ENCODE data around the gene MEX3C.

The MEX3C gene

GRCh38 chr18:51162617-51163016 is 34.9 kb downstream of the MEX3C start:
- H3K4me3 ChIP-seq (ENCODE audit: low read depth, low read length): no peak overlapping the region
- TF ChIP-seq CTCF (conservative IDR thresholded peaks at IDR 0.05; ENCODE audit: low read depth, low read length): no peak
- no peak for DNase-seq (ENCODE audit: low read depth)

- DNase-seq (ENCODE audit: low read depth): no peak
- no peak for TF ChIP-seq CTCF (conservative IDR thresholded peaks at IDR 0.05; ENCODE audit: low read depth, low read length)
- H3K4me3 ChIP-seq (ENCODE audit: low read depth, low read length): no peak overlapping the region
Measured at GRCh38 chr18:51160646-51161045, 36.8 kb downstream of the MEX3C start.

- TF ChIP-seq CTCF (conservative IDR thresholded peaks at IDR 0.05; ENCODE audit: low read depth, low read length): no peak
- H3K4me3 ChIP-seq (ENCODE audit: low read depth, low read length): no peak overlapping the region
- DNase-seq (ENCODE audit: low read depth): no peak
Measured at GRCh38 chr18:51157215-51157614, 40.3 kb downstream of the MEX3C start.

GRCh38 chr18:51154431-51155063 is 42.9 kb downstream of the MEX3C start:
- no peak for DNase-seq (ENCODE audit: low read depth)
- H3K4me3 ChIP-seq (ENCODE audit: low read depth, low read length): no peak overlapping the region
- TF ChIP-seq CTCF (conservative IDR thresholded peaks at IDR 0.05; ENCODE audit: low read depth, low read length): no peak

- no peak for TF ChIP-seq CTCF (conservative IDR thresholded peaks at IDR 0.05; ENCODE audit: low read depth, low read length)
- H3K4me3 ChIP-seq (ENCODE audit: low read depth, low read length): no peak overlapping the region
- no peak for DNase-seq (ENCODE audit: low read depth)
Measured at GRCh38 chr18:51153659-51154371, 43.7 kb downstream of the MEX3C start.

DNA sequence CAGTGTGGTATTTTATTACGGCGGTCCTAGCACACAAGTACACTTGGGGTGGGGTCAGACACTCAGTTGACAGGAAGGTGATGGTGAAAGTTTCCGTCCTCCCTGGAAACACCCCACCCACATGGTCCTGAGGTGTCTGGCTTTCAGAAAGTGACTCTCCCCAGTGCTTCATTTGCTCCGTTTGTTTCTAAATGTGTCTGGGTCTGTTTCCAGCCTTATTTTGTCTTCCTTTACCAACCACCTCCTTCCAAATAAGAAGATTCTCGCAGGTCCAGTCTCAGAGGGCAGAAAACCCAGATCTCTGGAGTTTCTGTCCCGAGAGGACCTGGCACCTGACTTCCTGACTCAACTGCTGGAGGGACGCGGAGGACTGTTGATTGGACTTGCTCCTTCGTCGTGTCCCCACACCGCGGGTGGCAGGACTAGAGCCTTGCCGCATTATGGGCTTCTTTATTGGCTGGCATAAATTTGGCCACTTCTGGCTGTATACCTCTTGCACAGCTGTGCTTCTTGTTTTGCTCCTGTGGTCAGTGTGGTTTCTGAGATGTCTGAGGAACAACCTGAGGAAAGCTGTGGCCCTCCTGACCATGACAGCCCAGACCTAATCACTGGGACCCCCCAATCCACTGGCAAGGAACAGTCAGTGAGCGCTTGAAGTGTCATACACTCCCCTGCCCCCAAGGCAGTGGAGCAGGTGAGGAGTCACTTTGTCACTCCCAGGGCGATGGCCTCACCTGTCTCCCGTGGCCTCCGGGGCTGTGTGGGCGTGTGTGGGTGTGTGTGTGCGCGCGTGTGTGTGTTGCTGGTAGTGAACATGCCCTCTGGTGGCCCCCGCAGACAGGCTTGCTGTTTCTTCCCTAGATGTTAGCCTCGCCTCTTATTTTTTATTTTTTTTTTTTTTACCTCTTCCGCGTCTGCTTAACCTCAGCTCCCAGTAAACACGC is 45.6 kb downstream of the MEX3C start:
- TF ChIP-seq CTCF (conservative IDR thresholded peaks at IDR 0.05; ENCODE audit: low read depth, low read length): no peak
- no peak for DNase-seq (ENCODE audit: low read depth)
- no peak overlapping the region for H3K4me3 ChIP-seq (ENCODE audit: low read depth, low read length)

Data from choroid plexus epithelial cell (primary cell).